Endothelial cell of hepatic sinusoid (primary cell): ENCODE results near the gene EEF1G.

ENCODE experiments used
- in situ Hi-C: cut with HindIII; loops from 2 replicates; pipeline ENCODE4 v1.10.0; 2017; ENCODE audit warnings: low sequenced_read_pairs

The EEF1G gene

DNA sequence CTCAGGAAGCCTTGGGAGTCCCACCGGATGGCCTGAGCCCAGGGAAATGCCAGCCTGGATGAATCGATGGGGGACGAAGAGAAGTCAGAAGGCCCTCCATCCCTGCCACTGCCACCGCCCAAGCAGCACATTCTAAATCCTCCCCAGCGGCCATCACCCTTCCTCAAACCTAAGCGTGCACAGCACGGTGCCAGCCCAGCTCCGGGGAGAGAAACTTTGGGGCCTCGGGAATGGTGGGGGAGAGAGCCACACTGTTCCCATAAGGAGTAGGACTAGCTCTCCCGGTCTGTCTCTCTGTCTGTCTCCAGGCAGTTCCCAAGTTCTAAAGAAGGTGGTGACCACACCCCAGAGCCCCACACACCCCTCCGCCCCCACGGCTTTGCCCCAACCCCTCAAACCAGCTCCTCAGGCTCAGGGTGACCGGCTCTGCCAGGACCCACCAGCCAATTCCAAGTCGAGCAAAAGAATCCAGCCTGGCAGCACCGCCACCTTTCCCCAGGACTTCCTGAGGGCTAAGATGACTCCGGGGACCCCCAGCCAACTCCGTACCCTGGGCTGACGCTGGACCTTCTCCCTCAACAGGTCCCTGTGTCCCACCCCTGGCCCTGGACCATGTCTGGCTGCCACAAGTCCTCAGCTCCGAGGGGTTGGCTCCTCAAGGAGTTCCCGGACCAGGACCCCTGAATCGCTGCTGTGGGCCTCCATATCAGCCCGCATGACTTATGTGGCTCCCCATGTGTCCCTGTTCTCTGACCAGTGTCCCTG, 29.8 kb downstream of the EEF1G start:
- in situ Hi-C loops, result no loop called here

DNA sequence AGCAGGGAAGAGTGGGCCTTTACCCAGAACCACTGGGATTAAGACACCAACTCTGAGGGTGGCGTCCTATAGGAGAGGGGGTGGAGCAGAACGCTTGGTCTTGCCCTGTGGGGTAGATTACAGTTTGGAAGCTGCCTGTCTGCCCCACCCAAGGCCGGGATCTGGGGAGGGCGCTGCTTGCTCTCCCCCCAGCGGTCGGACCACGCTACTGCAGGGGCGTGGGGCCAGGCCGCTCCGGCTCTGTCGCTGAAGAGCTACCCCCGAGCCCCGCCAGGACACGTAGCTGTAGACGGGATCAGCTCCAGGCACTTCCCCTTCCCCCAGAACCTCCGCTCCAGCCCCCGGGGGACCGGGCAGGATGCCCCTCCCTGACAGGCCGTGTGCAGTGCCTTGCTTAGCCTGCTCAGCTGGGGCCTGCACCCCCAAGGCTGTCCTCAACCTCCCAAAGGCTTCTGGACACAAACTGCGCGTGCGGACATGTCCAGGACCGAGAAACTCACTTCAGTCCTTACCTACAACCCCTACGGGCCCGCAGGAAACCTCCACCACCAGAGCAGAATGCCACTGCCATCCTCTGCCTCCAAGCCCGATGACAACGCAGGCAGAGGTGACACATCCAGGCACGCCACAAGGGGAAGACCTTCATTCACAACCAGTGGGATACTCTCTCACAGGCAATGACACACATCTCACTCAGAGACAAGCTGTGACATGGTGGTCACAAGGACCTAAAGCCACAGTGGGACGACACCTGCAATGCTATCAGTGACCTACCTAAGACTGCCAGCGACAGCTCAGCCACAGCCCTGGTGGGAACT, 30.7 kb downstream of the EEF1G start:
- in situ Hi-C loops, result no loop called here

DNA sequence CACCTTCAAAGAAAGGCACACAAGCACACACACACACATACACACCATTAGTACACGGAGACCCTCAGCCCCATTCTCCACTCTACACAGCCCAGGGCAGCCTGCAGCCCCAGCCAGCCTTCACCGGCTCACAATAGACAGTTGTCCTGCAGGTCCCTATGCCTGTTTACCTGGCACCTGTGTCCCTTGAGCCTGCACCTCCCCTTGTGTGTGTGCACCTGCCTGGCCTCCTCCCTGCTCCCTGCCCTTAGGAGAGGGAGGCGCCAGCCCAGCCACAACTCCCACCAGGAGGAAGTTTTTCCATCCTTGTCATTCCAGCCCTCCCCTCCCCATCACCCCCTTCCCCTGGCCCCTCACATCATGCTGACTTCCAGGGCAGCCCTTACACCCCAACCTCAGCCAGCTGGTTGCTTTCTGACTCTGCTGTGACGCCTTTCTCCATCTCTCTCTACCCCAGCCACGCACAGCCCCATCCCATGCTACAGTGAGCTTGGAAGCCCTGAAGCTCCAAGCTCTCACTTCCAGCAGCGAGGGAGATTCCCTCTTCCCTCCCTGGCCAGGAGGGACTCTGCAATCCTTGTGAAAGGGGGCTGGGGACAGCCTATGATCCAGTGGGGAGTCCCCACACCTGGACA, 31.5 kb downstream of the EEF1G start:
- in situ Hi-C loops, result no loop called here

GRCh38 chr11:62540804-62541701, 32.6 kb downstream of the EEF1G start:
- in situ Hi-C loops, result no loop called here

DNA sequence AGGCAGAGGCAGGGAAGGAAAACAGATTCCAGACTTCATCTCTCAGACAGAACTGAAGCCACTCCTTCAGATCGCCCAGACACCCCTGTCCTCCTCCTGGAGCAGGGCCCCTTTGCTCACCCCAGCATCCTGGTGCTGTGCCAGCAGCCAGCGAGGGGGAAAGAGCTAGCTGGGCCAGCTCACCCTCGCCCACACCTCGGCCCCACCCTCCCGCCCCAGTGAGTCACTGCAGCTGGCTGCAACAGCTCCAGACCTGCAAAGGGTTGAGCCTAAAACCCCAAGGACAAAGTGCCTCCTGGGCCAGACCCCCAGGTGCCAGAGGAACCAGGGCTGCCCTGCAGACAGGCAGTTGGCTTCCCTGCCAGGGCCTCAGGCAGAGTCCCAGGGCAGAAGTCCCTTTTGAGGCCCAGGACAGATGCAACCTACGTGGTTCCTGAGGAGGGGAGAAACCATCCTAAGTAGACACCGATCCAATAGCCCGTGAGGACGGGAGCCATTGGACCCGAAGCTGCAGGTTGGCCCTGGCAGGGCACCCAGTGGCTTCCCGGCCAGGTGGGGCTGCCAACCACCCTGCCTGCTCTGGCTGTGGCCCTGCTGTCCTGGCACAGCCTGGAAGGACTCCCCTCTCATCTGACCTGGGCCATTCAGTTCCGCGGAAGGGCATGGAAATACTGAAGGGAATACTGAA, 34.3 kb downstream of the EEF1G start:
- in situ Hi-C loops, result no loop called here

DNA sequence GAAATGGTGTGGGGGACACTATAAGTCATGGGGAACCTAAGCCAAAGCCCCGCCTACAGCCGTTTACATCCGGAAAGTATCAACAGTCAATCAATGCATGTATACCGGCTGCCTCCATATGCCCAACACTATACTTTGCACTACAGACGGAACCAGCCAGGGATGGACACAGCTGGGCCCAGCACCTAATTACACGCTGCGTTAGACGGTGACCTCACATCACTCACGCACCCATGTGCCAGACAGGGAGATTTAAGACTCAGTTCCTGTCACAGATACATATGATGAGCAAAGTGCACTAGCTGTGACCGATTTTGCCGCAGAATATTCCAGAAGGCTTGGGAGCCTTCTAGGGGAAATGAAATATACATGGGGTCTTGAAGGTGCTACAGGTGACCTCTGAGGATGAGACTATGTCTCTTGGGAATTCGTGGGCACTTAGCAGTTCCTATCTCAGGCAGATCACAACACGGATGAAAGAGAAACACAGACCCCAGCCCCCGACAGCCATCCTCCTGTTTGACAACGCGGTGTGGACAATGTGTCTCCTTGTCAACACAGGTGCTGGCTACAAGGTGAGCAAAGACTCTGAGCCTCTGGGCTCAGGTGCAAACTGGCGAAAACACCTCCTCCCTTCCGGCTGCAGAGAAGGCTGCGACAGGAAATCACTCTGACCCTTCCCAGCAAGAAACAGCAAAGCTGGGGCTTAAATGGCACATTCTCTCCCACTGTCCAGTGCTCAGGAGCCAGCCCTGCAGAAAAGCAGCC, 35.0 kb downstream of the EEF1G start:
- in situ Hi-C loops, result no loop called here

DNA sequence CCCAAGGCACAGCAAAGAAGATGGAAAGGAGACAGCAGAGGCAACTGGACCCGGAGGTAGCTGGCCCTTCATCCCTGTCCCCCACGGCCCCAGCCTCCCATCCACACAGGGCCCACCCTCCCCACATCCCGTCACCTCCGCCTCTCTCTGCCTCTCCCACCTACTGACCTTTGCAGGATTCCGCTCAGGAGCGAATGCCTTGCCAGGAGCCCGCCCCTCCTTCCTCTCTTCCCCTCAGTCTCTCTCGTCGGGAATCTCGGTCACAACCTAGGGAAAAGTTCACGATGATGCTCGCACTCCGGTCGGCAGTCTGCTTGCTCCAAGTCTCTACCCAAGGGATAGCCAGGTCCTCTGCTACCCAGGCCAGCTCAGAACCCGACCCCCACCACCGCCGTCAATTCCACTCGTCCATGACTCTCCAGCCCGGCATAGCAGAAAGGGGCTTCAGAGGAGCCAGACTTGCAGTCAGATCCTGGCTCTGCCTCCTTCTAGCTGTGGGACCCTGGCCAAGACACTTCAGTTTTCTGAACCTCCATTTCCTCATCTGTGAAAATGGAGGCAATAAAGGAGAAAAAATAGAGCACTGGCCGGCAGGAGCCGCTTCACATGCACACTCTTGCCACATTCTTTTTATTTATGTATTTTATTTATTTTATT, 37.3 kb downstream of the EEF1G start:
- in situ Hi-C loops, result no loop called here

- in situ Hi-C loops, result no loop called here
Observed at GRCh38 chr11:62535802-62536201, 37.9 kb downstream of the EEF1G start.

DNA sequence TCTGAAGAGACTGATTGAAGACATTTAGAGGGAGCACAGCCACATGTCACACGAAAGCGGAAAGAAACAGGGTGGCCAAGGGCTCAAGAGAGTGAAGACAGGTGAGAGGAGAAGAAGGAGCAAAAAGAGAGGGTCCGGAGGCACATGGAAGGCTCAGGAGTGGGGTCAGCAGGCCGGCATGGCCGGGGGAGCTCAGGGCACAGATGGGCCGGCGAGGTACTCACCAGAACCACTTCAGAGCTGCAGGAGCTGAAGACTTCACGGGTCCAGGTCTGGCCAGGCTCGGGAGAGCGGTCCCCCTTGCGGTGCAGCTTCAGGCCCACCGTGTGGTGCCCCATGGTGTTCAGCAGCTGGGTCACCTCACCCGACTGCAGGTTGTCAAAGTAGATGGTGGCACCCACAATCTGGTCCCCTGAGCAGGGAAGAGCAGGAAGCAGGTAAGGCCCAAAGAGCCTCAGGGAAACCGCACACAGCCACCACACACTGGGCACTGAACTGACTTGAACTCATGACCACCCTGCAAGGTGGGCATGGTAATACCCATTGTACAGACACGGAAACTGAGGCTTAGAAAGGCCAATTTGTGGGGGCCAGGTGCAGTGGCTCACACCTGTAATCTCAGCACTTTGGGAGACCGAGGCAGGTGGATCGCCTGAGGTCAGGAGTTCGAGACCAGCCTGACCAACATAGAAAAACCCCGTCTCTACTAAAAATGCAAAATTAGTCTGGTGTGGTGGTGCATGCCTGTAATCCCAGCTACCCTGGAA, 38.7 kb downstream of the EEF1G start:
- in situ Hi-C loops, result no loop called here

GRCh38 chr11:62532096-62532495, 41.6 kb downstream of the EEF1G start:
- in situ Hi-C loops, result no loop called here

GRCh38 chr11:62516736-62517371, 56.8 kb downstream of the EEF1G start:
- in situ Hi-C loops, result loop anchor here (5.0 kb wide), 2 partner anchors 35 to 80 kb away; no protein-coding TSS in a partner anchor

- in situ Hi-C loops, result no loop called here
Observed at GRCh38 chr11:62514151-62514550, 59.5 kb downstream of the EEF1G start.

DNA sequence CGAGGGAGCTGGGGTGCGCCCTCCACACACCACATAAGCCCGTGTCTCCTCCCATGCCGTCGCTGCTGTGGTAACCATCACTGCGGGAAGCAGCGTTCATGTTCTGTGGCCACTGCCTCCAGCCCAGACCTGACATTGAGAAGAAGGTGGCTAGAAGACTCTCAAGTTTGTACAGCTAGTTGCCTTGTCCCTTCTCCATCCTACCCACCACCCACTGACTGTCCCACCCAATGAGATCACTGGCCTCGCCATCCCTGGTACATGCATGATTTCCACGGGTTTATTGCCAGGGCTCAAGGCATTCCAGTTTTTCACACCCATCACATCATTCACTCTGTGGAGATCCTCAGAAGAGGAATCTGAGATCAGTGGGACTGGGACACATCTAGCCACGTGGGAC, 60.1 kb downstream of the EEF1G start:
- in situ Hi-C loops, result no loop called here

GRCh38 chr11:62512961-62513360, 60.7 kb downstream of the EEF1G start:
- in situ Hi-C loops, result no loop called here
